ENCODE data around the gene CEP192. TPM values are rescaled to one million over a fixed set of nuclear protein-coding genes. Genes with fewer than 3 reads are reported as not detected.
A peak's percentile ranks its signal among the peaks of the same experiment; 100 is the strongest.

The CEP192 gene, protein sequence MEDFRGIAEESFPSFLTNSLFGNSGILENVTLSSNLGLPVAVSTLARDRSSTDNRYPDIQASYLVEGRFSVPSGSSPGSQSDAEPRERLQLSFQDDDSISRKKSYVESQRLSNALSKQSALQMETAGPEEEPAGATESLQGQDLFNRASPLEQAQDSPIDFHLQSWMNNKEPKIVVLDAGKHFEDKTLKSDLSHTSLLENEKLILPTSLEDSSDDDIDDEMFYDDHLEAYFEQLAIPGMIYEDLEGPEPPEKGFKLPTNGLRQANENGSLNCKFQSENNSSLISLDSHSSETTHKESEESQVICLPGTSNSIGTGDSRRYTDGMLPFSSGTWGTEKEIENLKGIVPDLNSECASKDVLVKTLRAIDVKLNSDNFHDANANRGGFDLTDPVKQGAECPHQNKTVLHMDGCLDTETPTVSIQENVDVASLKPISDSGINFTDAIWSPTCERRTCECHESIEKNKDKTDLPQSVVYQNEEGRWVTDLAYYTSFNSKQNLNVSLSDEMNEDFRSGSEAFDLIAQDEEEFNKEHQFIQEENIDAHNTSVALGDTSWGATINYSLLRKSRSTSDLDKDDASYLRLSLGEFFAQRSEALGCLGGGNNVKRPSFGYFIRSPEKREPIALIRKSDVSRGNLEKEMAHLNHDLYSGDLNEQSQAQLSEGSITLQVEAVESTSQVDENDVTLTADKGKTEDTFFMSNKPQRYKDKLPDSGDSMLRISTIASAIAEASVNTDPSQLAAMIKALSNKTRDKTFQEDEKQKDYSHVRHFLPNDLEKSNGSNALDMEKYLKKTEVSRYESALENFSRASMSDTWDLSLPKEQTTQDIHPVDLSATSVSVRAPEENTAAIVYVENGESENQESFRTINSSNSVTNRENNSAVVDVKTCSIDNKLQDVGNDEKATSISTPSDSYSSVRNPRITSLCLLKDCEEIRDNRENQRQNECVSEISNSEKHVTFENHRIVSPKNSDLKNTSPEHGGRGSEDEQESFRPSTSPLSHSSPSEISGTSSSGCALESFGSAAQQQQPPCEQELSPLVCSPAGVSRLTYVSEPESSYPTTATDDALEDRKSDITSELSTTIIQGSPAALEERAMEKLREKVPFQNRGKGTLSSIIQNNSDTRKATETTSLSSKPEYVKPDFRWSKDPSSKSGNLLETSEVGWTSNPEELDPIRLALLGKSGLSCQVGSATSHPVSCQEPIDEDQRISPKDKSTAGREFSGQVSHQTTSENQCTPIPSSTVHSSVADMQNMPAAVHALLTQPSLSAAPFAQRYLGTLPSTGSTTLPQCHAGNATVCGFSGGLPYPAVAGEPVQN (N-terminal part only)
- total RNA-seq (ENCODE audit: low replicate concordance): 40.3 and 58.7 TPM in 2 replicates

DNA sequence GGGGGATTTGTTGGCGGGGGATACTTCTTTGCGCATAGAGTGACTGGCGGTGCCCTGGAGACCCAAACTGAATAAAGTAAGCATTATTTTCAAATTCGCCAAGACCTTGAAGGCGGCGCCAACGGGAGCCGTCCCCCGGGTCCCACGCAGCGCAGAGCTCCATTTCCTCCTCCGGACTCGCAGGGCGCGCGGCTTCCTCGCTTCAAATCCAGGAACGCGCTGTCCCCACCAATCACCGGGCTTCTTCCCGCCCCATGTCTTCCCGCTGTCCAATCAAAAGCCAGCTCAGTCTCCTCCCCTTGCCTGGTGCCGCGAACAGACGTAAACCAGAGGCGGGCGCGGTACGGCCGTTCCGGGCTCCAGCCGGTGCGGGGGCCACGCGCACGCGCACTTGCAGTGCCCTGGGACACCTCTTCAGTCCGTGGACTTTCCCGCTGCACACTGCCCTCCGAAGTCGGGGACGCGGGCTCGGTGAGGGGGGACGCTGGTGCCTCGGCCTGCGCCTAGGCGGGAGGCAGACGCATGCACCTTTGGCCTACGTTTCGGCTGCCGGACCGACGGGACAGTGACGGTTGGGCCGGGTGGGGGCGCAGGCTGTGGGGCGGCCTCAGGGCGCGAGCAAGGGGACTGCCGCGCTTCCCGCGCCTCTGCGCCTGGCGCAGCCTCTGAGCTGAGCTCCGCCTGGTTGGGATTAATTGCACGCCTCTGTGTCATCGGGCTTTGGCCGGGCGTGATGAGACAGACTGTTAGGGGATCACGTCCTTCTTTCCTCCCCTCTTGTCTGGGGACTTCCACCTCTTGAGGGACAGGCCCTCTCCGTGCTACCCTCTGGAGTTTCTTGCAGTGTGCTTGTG is at the start of gene CEP192:
CEP192 (plus strand) TSS at position 396 of the 854 bp plus-strand sequence. CDS start 8,063 bp downstream, outside the sequence.
- H3K4me1 ChIP-seq: peaks cover 29% of the 10 kb centered on the region
- peaks cover 37% of the 10 kb centered on the region for H3F3A ChIP-seq (ENCODE audit: low read depth)
- peaks cover 47% of the 10 kb centered on the region for H3K79me2 ChIP-seq (ENCODE audit: low read depth)
- no peaks in the 10 kb centered on the region for H3K9me3 Mint-ChIP-seq
- DNase-seq (ENCODE audit: low spot score): peak; percentile 99
- H3K4me3 ChIP-seq: peak within 1 kb of the TSS; percentile 72
- peak within 1 kb of the TSS; percentile 87 for H3K27ac Mint-ChIP-seq
- no peaks in the 10 kb centered on the region for H3K27me3 ChIP-seq
- H3K36me3 Mint-ChIP-seq: no peaks in the 10 kb centered on the region
- H3K9ac ChIP-seq: peak within 1 kb of the TSS; percentile 35
- TF ChIP-seq, protein P1, sequence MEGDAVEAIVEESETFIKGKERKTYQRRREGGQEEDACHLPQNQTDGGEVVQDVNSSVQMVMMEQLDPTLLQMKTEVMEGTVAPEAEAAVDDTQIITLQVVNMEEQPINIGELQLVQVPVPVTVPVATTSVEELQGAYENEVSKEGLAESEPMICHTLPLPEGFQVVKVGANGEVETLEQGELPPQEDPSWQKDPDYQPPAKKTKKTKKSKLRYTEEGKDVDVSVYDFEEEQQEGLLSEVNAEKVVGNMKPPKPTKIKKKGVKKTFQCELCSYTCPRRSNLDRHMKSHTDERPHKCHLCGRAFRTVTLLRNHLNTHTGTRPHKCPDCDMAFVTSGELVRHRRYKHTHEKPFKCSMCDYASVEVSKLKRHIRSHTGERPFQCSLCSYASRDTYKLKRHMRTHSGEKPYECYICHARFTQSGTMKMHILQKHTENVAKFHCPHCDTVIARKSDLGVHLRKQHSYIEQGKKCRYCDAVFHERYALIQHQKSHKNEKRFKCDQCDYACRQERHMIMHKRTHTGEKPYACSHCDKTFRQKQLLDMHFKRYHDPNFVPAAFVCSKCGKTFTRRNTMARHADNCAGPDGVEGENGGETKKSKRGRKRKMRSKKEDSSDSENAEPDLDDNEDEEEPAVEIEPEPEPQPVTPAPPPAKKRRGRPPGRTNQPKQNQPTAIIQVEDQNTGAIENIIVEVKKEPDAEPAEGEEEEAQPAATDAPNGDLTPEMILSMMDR (IDR thresholded peaks at IDR 0.05): peak; percentile 24
- TF ChIP-seq EZH2 (IDR thresholded peaks at IDR 0.05) (no peak), EZH2phosphoT487 (IDR thresholded peaks at IDR 0.05) (no peak)
- peak within 1 kb of the TSS; percentile 76 for H3K27ac ChIP-seq
- peak within 1 kb of the TSS; percentile 90 for H3K4me2 ChIP-seq
- peak within 1 kb of the TSS; percentile 99 for H3K4me3 Mint-ChIP-seq
- H3K4me1 Mint-ChIP-seq: peaks cover 25% of the 10 kb centered on the region
- peaks cover 2% of the 10 kb centered on the region for H3K27me3 Mint-ChIP-seq (ENCODE audit: insufficient read depth, low read depth)
- H3K36me3 ChIP-seq: no peaks in the 10 kb centered on the region
- H3K9me3 ChIP-seq (ENCODE audit: low read depth): no peaks in the 10 kb centered on the region
- peak within 1 kb of the TSS; percentile 80 for H2AFZ ChIP-seq (replicated peaks)
- peaks cover 25% of the 10 kb centered on the region for H4K20me1 ChIP-seq (ENCODE audit: low read depth)

- H3K27ac Mint-ChIP-seq: no peak overlapping the region
- TF ChIP-seq EZH2phosphoT487 (IDR thresholded peaks at IDR 0.05) (no peak), EZH2 (IDR thresholded peaks at IDR 0.05) (no peak)
- TF ChIP-seq, protein P1 (IDR thresholded peaks at IDR 0.05): no peak
- H3K4me3 ChIP-seq: no peak overlapping the region
- H3K27ac ChIP-seq: no peak overlapping the region
- H4K20me1 ChIP-seq (ENCODE audit: low read depth): no peaks in the 10 kb centered on the region
- no peak for DNase-seq (ENCODE audit: low spot score)
- no peak overlapping the region for H3K9ac ChIP-seq
- peaks cover 22% of the 10 kb centered on the region for H3F3A ChIP-seq (ENCODE audit: low read depth)
- no peak overlapping the region for H3K4me3 Mint-ChIP-seq
- peaks cover 6% of the 10 kb centered on the region for H3K4me1 ChIP-seq
- no peaks in the 10 kb centered on the region for H3K27me3 ChIP-seq
- H3K4me2 ChIP-seq: no peak overlapping the region
- H3K27me3 Mint-ChIP-seq (ENCODE audit: insufficient read depth, low read depth): peaks cover 9% of the 10 kb centered on the region
- no peaks in the 10 kb centered on the region for H3K79me2 ChIP-seq (ENCODE audit: low read depth)
- no peak overlapping the region for H2AFZ ChIP-seq (replicated peaks)
- H3K9me3 ChIP-seq (ENCODE audit: low read depth): no peaks in the 10 kb centered on the region
- H3K36me3 Mint-ChIP-seq: no peaks in the 10 kb centered on the region
- peaks cover 12% of the 10 kb centered on the region for H3K4me1 Mint-ChIP-seq
- no peaks in the 10 kb centered on the region for H3K36me3 ChIP-seq
- H3K9me3 Mint-ChIP-seq: no peaks in the 10 kb centered on the region
These were observed 47.9 kb upstream of the CEP192 start for GRCh38 chr18:12943215-12943614.
